Mesenteric fat pad (tissue), 1 donor: ENCODE data around the gene CASP2. TPM values are rescaled to one million over a fixed set of nuclear protein-coding genes. Genes with fewer than 3 reads are reported as not detected.

Experiments used
- DNase-seq: peaks from one replicate; pipeline ENCODE4 v3.0.0-alpha.2; 2020; ENCODE audit warnings: low spot score
- long read RNA-seq: library from polyadenylated mRNA; unstranded; transcript quantifications from one replicate; pipeline ENCODE4 v2.0.0, GENCODE V29; 2020
- total RNA-seq: library from RNA; stranded (reverse); fragmentation: NEBNext Ultra II Directional; extraction: Animal tissue kit (Norgen Biotek cat#: 25700); gene quantifications from one replicate; pipeline ENCODE4 v1.2.1, GENCODE V29; 2021
- donor health status: DM: yes; HTN: yes; CAD: no.

CASP2 gene
- 19.0 TPM for total RNA-seq
- long read RNA-seq, full-length matches to known transcripts = 6 of 9 reads
- long read RNA-seq, partial matches to known transcripts = 0 of 9 reads
- long read RNA-seq, other reads (novel, unspliced or antisense) = 3 of 9 reads

- peak; percentile 100 for DNase-seq
Measured at GRCh38 chr7:143287935-143288826, at the start of gene CASP2. TSS of gene CASP2 (plus strand) at chr7:143288351. CDS start at chr7:143288456, 105 bp downstream.

GRCh38 chr7:143239813-143240212 lies 48.3 kb upstream of the CASP2 start:
- DNase-seq = no peak

GRCh38 chr7:143240291-143241168 lies 47.6 kb upstream of the CASP2 start:
- no peak for DNase-seq

GRCh38 chr7:143242306-143242705 lies 45.8 kb upstream of the CASP2 start:
- no peak for DNase-seq

GRCh38 chr7:143243111-143243510 lies 45.0 kb upstream of the CASP2 start:
- no peak for DNase-seq

GRCh38 chr7:143243614-143244013 lies 44.5 kb upstream of the CASP2 start:
- DNase-seq = no peak

- DNase-seq = no peak
Measured at GRCh38 chr7:143244321-143244720, 43.8 kb upstream of the CASP2 start.

GRCh38 chr7:143245123-143245522 lies 43.0 kb upstream of the CASP2 start:
- DNase-seq = no peak

- DNase-seq = no peak
Measured at GRCh38 chr7:143247372-143247771, 40.8 kb upstream of the CASP2 start.

- no peak for DNase-seq
Measured at GRCh38 chr7:143248761-143249354, 39.3 kb upstream of the CASP2 start.

- no peak for DNase-seq
Measured at GRCh38 chr7:143250199-143250598, 38.0 kb upstream of the CASP2 start.

GRCh38 chr7:143250822-143251221 lies 37.3 kb upstream of the CASP2 start:
- no peak for DNase-seq

GRCh38 chr7:143252006-143252405 lies 36.1 kb upstream of the CASP2 start:
- no peak for DNase-seq

- DNase-seq = no peak
Measured at GRCh38 chr7:143255564-143255963, 32.6 kb upstream of the CASP2 start.

GRCh38 chr7:143256325-143256724 lies 31.8 kb upstream of the CASP2 start:
- no peak for DNase-seq

GRCh38 chr7:143256932-143257331 lies 31.2 kb upstream of the CASP2 start:
- no peak for DNase-seq

GRCh38 chr7:143257501-143257900 lies 30.6 kb upstream of the CASP2 start:
- DNase-seq = no peak

- DNase-seq = no peak
Measured at GRCh38 chr7:143258831-143259230, 29.3 kb upstream of the CASP2 start.

- DNase-seq = no peak
Measured at GRCh38 chr7:143259765-143260164, 28.4 kb upstream of the CASP2 start.

GRCh38 chr7:143261901-143262300 lies 26.2 kb upstream of the CASP2 start:
- DNase-seq = no peak
